HG03039 (cell line): Measurements from ENCODE around the gene SERPINA9.
"Not testable (repeated sequence)": the region's sequence is repeated elsewhere in the genome, so short reads cannot be mapped to it uniquely, and the experiment has no call there.

Experiments
- ATAC-seq: cut with Tn5 transposase; IDR thresholded peaks from one replicate; pipeline ENCODE4 v1.9.1; 2021; ENCODE audit warnings: mild to moderate bottlenecking, moderate library complexity; ENCODE audit not compliant: unreplicated experiment

The SERPINA9 gene

GRCh38 chr14:94427016-94427613 is 48.9 kb downstream of the SERPINA9 start:
- ATAC-seq: no peak

DNA sequence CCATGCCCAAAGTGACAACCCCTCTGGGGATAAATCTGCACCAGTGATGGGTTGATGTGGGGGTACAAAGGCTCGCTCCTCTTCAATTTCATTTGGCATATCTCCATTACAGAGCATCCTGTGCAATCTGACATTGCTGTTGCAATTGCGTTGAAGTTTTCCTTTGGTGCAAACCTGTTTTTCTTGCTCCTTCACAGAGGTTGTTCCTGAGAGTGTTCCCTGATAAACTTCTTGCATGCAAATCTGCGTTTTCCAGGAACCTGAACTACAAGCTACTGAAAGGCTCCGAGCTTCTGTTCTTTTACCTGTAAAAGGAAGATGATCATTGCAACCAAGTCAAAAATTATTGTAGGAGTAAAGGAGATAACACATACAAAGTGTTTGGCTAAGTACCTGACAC is 49.5 kb downstream of the SERPINA9 start:
- ATAC-seq: no peak

GRCh38 chr14:94424371-94424770 is 51.6 kb downstream of the SERPINA9 start:
- no peak for ATAC-seq

GRCh38 chr14:94423453-94424056 is 52.4 kb downstream of the SERPINA9 start:
- ATAC-seq: no peak

DNA sequence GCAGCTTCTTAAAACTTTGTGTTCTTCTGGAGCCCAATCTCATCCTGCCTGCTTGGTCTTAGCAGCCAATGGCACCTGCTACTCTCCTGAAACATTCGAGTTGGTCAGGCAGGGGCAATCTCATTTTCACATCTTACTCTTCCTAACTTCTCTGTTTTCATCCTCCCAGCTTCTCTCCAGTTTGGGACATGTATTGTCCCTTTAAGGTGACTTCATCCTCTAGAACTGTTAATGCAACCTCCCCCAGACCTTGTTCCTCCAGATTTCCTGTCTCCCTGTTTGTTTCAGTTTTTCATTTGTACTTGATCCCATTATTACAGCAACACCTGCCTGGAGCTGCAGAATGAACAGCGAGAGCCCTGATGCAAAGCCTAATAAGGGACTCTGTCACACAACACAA is 54.7 kb downstream of the SERPINA9 start:
- ATAC-seq: no peak

- not testable (repeated sequence) for ATAC-seq
Observed at GRCh38 chr14:94417497-94418205, 58.3 kb downstream of the SERPINA9 start.
